DND-41 (cell line): ENCODE measurements around the gene IQSEC1.

Source experiments
- ATAC-seq: fragments of 200-7000 bp; cut with Tn5 transposase; 3 replicates; pipeline ENCODE4 v1.9.1; 2021; ENCODE audit warnings: low read depth; ENCODE audit not compliant: insufficient read depth
- DNase-seq: peaks from one replicate; pipeline ENCODE4 v3.0.0-alpha.2; 2020
- H2AFZ ChIP-seq: 2 replicates; pipeline ENCODE4 v1.6.0; 2012; ENCODE audit warnings: low read depth, low read length
- H3K27ac ChIP-seq: 2 replicates; pipeline ENCODE4 v1.5.1; 2012; ENCODE audit warnings: low read length, inconsistent platforms
- H3K27me3 ChIP-seq: fragments of 200-600 bp; sonication (generic); 2 replicates; pipeline ENCODE4 v1.6.0; 2012; ENCODE audit warnings: low read length, mild to moderate bottlenecking, inconsistent platforms; ENCODE audit not compliant: insufficient read depth, poor library complexity
- H3K36me3 ChIP-seq: 2 replicates; pipeline ENCODE4 v1.5.1; 2012; ENCODE audit warnings: low read length, inconsistent platforms; ENCODE audit not compliant: insufficient read depth
- H3K4me1 ChIP-seq: 2 replicates; pipeline ENCODE4 v1.5.1; 2012; ENCODE audit warnings: mild to moderate bottlenecking, low read length; ENCODE audit not compliant: insufficient read depth
- H3K4me2 ChIP-seq: 2 replicates; pipeline ENCODE4 v1.6.0; 2012; ENCODE audit warnings: mild to moderate bottlenecking, moderate library complexity, low read length, inconsistent platforms; ENCODE audit not compliant: insufficient read depth
- H3K4me3 ChIP-seq, 2 experiments: fragments of 200-600 bp in 1 of 2; shearing (Covaris generic) in 1 of 2; 2 replicates each; pipeline ENCODE4 v1.5.1; 2012 to 2016; ENCODE audit warnings: inconsistent platforms in 2 of 2, low read length in 2 of 2, mild to moderate bottlenecking in 2 of 2, low read depth in 1 of 2, moderate library complexity in 1 of 2
- H3K79me2 ChIP-seq: 2 replicates; pipeline ENCODE4 v1.6.0; 2012; ENCODE audit warnings: low read length, inconsistent platforms; ENCODE audit not compliant: insufficient read depth
- H3K9ac ChIP-seq: 2 replicates; pipeline ENCODE4 v1.6.0; 2012; ENCODE audit warnings: low read depth, mild to moderate bottlenecking, inconsistent platforms, low read length, moderate library complexity
- H3K9me3 ChIP-seq: 2 replicates; pipeline ENCODE4 v1.5.1; 2012; ENCODE audit warnings: low read length, moderate library complexity, mild to moderate bottlenecking, inconsistent platforms; ENCODE audit not compliant: insufficient read depth, severe bottlenecking
- H4K20me1 ChIP-seq: 2 replicates; pipeline ENCODE4 v1.6.0; 2012; ENCODE audit warnings: low read length; ENCODE audit not compliant: insufficient read depth
- EZH2 ChIP-seq: IDR thresholded peaks from 3 replicates; pipeline ENCODE4 v1.6.1; 2012; ENCODE audit warnings: borderline replicate concordance, low read depth, mild to moderate bottlenecking, moderate library complexity, low read length, inconsistent platforms; ENCODE audit not compliant: severe bottlenecking
- TF ChIP-seq, protein P1 (sequence below): IDR thresholded peaks from 2 replicates; pipeline ENCODE4 v1.5.1; 2012; ENCODE audit warnings: borderline replicate concordance, low read length, moderate library complexity, mild to moderate bottlenecking; ENCODE audit not compliant: poor library complexity, severe bottlenecking; ENCODE audit errors: extremely low read depth

The IQSEC1 gene

GRCh38 chr3:12906141-12906915 lies 166.9 kb downstream of the IQSEC1 start:
- no peak overlapping the region for H3K4me2 ChIP-seq
- H3K9me3 ChIP-seq: no peaks in the 10 kb centered on the region
- no peaks in the 10 kb centered on the region for H3K79me2 ChIP-seq
- TF ChIP-seq EZH2: no peak
- TF ChIP-seq, protein P1, sequence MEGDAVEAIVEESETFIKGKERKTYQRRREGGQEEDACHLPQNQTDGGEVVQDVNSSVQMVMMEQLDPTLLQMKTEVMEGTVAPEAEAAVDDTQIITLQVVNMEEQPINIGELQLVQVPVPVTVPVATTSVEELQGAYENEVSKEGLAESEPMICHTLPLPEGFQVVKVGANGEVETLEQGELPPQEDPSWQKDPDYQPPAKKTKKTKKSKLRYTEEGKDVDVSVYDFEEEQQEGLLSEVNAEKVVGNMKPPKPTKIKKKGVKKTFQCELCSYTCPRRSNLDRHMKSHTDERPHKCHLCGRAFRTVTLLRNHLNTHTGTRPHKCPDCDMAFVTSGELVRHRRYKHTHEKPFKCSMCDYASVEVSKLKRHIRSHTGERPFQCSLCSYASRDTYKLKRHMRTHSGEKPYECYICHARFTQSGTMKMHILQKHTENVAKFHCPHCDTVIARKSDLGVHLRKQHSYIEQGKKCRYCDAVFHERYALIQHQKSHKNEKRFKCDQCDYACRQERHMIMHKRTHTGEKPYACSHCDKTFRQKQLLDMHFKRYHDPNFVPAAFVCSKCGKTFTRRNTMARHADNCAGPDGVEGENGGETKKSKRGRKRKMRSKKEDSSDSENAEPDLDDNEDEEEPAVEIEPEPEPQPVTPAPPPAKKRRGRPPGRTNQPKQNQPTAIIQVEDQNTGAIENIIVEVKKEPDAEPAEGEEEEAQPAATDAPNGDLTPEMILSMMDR: no peak
- ATAC-seq (no peak), DNase-seq (no peak)
- H3K36me3 ChIP-seq: peaks cover 67% of the 10 kb centered on the region
- no peaks in the 10 kb centered on the region for H3K27me3 ChIP-seq
- H3K4me1 ChIP-seq: no peaks in the 10 kb centered on the region
- peaks cover 7% of the 10 kb centered on the region for H4K20me1 ChIP-seq
- H3K27ac ChIP-seq: no peak overlapping the region
- no peak overlapping the region for H2AFZ ChIP-seq
- H3K9ac ChIP-seq: no peak overlapping the region
- H3K4me3 ChIP-seq: no peak overlapping the region

DNA sequence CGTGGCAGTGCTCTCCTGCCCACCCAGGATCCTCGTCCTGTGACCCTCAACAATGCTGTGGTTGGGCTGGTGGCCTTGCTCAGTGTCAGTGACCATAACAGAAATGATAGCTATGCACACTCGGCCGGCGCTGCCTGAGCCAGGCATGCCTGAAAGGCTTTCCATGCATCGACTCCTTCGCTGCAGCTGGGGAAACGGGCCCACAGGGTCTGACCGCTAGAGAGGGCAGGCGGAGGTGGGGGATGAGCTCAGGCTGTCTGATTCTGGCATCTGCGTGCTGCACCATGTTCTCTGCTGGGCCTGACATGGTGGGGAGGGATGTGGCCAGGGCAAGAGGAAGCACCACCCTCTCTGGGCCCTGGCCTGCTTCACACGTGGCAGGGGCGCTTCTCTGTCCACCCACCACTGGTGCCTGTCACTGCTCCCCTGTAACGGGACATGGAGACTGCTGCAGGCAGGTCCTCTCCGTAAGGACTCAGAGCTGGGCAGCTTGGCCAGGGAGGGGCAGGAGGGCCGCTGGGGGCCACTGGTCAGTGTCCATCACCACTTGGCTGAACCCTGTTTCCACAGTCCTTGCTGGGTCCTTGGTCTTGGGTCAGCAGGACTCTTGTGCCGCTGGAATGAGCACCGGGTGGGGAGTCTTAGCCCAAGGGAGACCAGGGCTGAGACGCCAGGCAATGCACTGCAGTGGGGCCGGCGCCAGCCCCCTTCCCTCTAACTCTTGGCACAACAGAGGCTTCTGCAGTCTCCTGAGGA lies 167.7 kb downstream of the IQSEC1 start:
- no peak overlapping the region for H3K4me2 ChIP-seq

DNA sequence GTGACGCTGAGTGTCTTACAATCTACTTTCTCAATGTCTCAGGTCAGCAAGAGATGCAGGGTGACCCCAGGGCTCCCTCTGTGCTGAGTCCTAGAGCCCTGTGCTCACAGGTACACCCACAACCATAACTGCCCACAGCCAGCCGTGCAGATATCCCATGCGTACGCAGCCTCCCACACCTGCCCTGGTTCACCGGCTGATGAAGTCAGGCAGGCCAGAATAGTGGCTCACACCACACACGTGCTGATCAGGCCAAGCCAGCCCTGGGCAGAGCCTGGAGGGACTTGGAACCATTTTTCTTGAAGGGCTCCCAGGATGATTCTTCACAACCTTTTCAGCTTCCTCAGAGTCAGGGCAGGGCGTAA lies 168.3 kb downstream of the IQSEC1 start:
- H4K20me1 ChIP-seq: peaks cover 7% of the 10 kb centered on the region
- ATAC-seq (no peak), DNase-seq (no peak)
- no peaks in the 10 kb centered on the region for H3K4me1 ChIP-seq
- no peaks in the 10 kb centered on the region for H3K9me3 ChIP-seq
- H3K4me3 ChIP-seq: no peak overlapping the region
- no peak for TF ChIP-seq EZH2
- TF ChIP-seq, protein P1: no peak
- 0 out of 2 replicates have a peak overlapping the region, but pooled peaks have one; percentile 7 for H3K27ac ChIP-seq
- H3K4me2 ChIP-seq: no peak overlapping the region
- H3K79me2 ChIP-seq: no peaks in the 10 kb centered on the region
- H3K36me3 ChIP-seq: peaks cover 65% of the 10 kb centered on the region
- no peak overlapping the region; the same call in 1 of the 2 replicates for H3K9ac ChIP-seq
- H3K27me3 ChIP-seq: no peaks in the 10 kb centered on the region
- no peak overlapping the region for H2AFZ ChIP-seq

More for the DNA sequence above, 167.7 kb downstream of the IQSEC1 start:
- Histone ChIP-seq H3K27ac (0 out of 2 replicates have a peak overlapping the region, but pooled peaks have one; percentile 7), H3K4me1 (no peaks in the 10 kb centered on the region), H3K4me3 (no peak overlapping the region), H3K9me3 (no peaks in the 10 kb centered on the region), H2AFZ (no peak overlapping the region), H3K9ac (no peak overlapping the region), H3K36me3 (peaks cover 66% of the 10 kb centered on the region), H4K20me1 (peaks cover 7% of the 10 kb centered on the region), H3K27me3 (no peaks in the 10 kb centered on the region), H3K79me2 (no peaks in the 10 kb centered on the region)
- TF ChIP-seq EZH2: no peak
- TF ChIP-seq, protein P1: no peak
- DNase-seq: no peak
- ATAC-seq: no peak
